Thyroid gland (tissue), 4 donors: ENCODE measurements around the gene CYP3A5.

Experiments used
- CTCF ChIP-seq, 6 experiments: fragments of 200-600 bp in 3 of 6; fragments of 450-650 bp in 3 of 6; sonication (generic) in 3 of 6; IDR thresholded peaks; one replicate each; pipeline ENCODE4 v1.5.1; 2016 to 2019; ENCODE audit warnings: antibody characterized with exemption in 6 of 6, mild to moderate bottlenecking in 2 of 6, inconsistent platforms in 1 of 6, moderate library complexity in 1 of 6
- POLR2A ChIP-seq, 2 donors: fragments of 450-650 bp; IDR thresholded peaks; one replicate each; pipeline ENCODE4 v1.6.1; 2017; ENCODE audit warnings: antibody characterized with exemption in 2 of 2, mild to moderate bottlenecking in 2 of 2, moderate library complexity in 1 of 2

DNA sequence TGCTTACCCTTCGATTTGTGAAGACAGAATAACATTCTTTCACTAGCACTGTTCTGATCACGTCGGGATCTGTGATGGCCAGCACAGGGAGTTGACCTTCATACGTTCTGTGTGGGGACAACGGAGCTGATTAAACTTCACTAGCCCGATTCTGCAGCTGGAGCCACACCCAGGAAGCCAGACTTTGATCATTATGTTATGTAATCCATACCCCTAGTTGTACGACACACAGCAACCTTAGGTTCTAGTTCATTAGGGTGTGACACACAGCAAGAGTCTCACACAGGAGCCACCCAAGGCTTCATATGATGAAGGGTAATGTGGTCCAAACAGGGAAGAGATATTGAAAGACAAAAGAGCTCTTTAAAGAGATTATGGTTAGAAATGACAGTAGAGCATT, 7.2 kb downstream of the CYP3A5 start:
- TF ChIP-seq CTCF (IDR thresholded peaks at IDR 0.05) (no peak), POLR2A (IDR thresholded peaks at IDR 0.05) (no peak)
